Endodermal cell (in vitro differentiated cells): Measurements from ENCODE around the gene ALDH4A1. TPM values are rescaled to one million over a fixed set of nuclear protein-coding genes. Genes with fewer than 3 reads are reported as not detected.
A peak's percentile ranks its signal among the peaks of the same experiment; 100 is the strongest.

Source experiments
- DNase-seq: peaks from one replicate; pipeline ENCODE4 v3.0.0-alpha.2; 2017
- H3K27ac ChIP-seq: 2 replicates; pipeline ENCODE4 v1.5.1; 2013; ENCODE audit warnings: mild to moderate bottlenecking, low read depth, low read length, moderate library complexity
- H3K27me3 ChIP-seq: 2 replicates; pipeline ENCODE4 v1.6.1; 2013; ENCODE audit warnings: mild to moderate bottlenecking, low read length, moderate library complexity; ENCODE audit not compliant: insufficient read depth, control insufficient read depth, poor library complexity, severe bottlenecking
- H3K36me3 ChIP-seq: 2 replicates; pipeline ENCODE4 v1.7.0; 2013; ENCODE audit warnings: mild to moderate bottlenecking, low read length, moderate library complexity; ENCODE audit not compliant: control insufficient read depth, insufficient read depth
- H3K4me1 ChIP-seq: one replicate; pipeline ENCODE4 v1.7.0; 2013; ENCODE audit warnings: low read length; ENCODE audit not compliant: control insufficient read depth, insufficient read depth
- H3K4me3 ChIP-seq: 2 replicates; pipeline ENCODE4 v1.5.1; 2013; ENCODE audit warnings: mild to moderate bottlenecking, low read length, moderate library complexity
- H3K9ac ChIP-seq: 2 replicates; pipeline ENCODE4 v1.6.1; 2013; ENCODE audit warnings: mild to moderate bottlenecking, low read length, moderate library complexity; ENCODE audit not compliant: poor library complexity, severe bottlenecking; ENCODE audit errors: extremely low read depth
- H3K9me3 ChIP-seq: 2 replicates; pipeline ENCODE4 v1.6.1; 2013; ENCODE audit warnings: mild to moderate bottlenecking, low read length, moderate library complexity; ENCODE audit not compliant: control insufficient read depth
- H3K27ac Mint-ChIP-seq: 2 replicates; pipeline ENCODE4 v1.8.0; 2020; ENCODE audit warnings: mixed read lengths
- H3K27me3 Mint-ChIP-seq: 2 replicates; pipeline ENCODE4 v1.8.0; 2021; ENCODE audit warnings: mild to moderate bottlenecking, mixed read lengths; ENCODE audit not compliant: insufficient read depth
- H3K36me3 Mint-ChIP-seq: 2 replicates; pipeline ENCODE4 v1.8.0; 2020; ENCODE audit warnings: low read depth, mixed read lengths
- H3K4me1 Mint-ChIP-seq: 2 replicates; pipeline ENCODE4 v1.8.0; 2020; ENCODE audit warnings: mixed read lengths
- H3K4me3 Mint-ChIP-seq: 2 replicates; pipeline ENCODE4 v1.8.0; 2020; ENCODE audit warnings: mild to moderate bottlenecking, moderate library complexity, mixed read lengths
- H3K9me3 Mint-ChIP-seq: 2 replicates; pipeline ENCODE4 v1.8.0; 2020; ENCODE audit warnings: mild to moderate bottlenecking, mixed read lengths
- WGBS, 2 experiments: methylation state at CpG; one replicate each; pipeline versions ENCODE4 v1.1.5 to v1.1.7; 2013; ENCODE audit warnings: missing lambda C conversion rate in 2 of 2, mixed read lengths in 1 of 2; ENCODE audit not compliant: insufficient coverage in 1 of 2, insufficient read length in 1 of 2; 5-methylcytosine and 5-hydroxymethylcytosine counted together
- total RNA-seq, 2 donors: library from RNA; stranded (reverse); fragmentation: NEBNext Ultra II Directional in 1 of 2; extraction: Animal tissue kit (Norgen Biotek cat#: 25700) in 1 of 2; gene quantifications; 2 replicates in 1 of 2; 3 replicates in 1 of 2; pipeline ENCODE4 v1.2.1, GENCODE V29; 2021
- TF ChIP-seq, protein P1 (sequence below): fragments of 200-600 bp; sonication (generic); conservative IDR thresholded peaks from 2 replicates; pipeline ENCODE4 v1.5.0; 2021; ENCODE audit warnings: antibody characterized with exemption, mild to moderate bottlenecking

ALDH4A1 gene
- total RNA-seq, 2 donors from 2014 or later: 7.6 to 18.7 TPM

DNA sequence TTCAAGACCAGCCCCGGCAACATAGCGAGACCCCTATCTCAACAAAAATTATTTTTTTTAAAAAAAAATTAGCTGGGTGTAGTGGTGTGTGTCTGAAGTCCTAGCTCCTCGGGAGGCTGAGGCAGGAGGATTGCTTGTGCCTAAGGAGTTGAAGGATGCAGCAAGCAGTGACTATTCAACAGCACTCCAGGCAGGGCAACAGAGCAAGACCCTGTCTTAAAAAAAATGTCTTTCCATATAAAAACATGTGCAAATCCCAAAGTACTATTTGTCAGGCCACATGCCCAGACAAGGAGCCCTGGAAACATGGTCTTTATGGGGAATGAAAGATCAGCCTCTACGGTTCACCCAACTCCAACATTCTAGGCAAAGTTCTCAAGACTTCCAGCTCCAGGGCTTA is 40.8 kb upstream of the ALDH4A1 start:
- H3K36me3 ChIP-seq: no peaks in the 10 kb centered on the region
- H3K27ac ChIP-seq: peak overlapping the region; percentile 41
- no peaks in the 10 kb centered on the region for H3K36me3 Mint-ChIP-seq
- H3K4me1 Mint-ChIP-seq: peaks cover 27% of the 10 kb centered on the region
- no peaks in the 10 kb centered on the region for H3K27me3 ChIP-seq
- no peak for DNase-seq
- H3K9me3 Mint-ChIP-seq: no peaks in the 10 kb centered on the region
- peaks cover 14% of the 10 kb centered on the region for H3K4me1 ChIP-seq
- TF ChIP-seq, protein P1, sequence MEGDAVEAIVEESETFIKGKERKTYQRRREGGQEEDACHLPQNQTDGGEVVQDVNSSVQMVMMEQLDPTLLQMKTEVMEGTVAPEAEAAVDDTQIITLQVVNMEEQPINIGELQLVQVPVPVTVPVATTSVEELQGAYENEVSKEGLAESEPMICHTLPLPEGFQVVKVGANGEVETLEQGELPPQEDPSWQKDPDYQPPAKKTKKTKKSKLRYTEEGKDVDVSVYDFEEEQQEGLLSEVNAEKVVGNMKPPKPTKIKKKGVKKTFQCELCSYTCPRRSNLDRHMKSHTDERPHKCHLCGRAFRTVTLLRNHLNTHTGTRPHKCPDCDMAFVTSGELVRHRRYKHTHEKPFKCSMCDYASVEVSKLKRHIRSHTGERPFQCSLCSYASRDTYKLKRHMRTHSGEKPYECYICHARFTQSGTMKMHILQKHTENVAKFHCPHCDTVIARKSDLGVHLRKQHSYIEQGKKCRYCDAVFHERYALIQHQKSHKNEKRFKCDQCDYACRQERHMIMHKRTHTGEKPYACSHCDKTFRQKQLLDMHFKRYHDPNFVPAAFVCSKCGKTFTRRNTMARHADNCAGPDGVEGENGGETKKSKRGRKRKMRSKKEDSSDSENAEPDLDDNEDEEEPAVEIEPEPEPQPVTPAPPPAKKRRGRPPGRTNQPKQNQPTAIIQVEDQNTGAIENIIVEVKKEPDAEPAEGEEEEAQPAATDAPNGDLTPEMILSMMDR: no peak
- no peak overlapping the region for H3K9ac ChIP-seq
- H3K4me3 Mint-ChIP-seq: no peak overlapping the region
- H3K9me3 ChIP-seq: no peaks in the 10 kb centered on the region
- H3K27ac Mint-ChIP-seq: no peak overlapping the region
- H3K27me3 Mint-ChIP-seq: no peaks in the 10 kb centered on the region
- WGBS, 2 experiments: 83 to 96% methylated on average over 1 to 3 of the region's 4 CpGs
- no peak overlapping the region for H3K4me3 ChIP-seq

DNA sequence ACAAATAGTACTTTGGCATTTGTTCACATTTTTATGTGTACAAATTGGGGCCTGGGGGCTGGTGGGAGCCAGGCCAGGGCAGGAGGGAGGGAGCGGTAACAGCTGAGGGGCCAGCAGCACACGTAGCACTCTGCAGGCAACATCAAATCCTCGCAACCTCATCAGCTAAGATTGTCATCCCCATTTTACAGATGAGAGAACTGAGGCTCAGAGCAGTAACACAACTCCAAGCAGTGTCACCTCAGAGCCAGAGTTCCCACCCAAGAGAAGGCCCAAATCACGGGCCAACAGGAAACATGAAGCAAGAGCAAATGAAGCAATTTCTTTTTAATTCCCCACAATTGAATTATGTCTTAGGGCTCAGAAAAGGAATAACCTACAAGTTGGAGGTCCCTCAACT is 40.0 kb upstream of the ALDH4A1 start:
- Histone ChIP-seq H3K27ac (peak overlapping the region; percentile 87), H3K27me3 (no peaks in the 10 kb centered on the region), H3K4me1 (peaks cover 14% of the 10 kb centered on the region), H3K4me3 (no peak overlapping the region), H3K9me3 (no peaks in the 10 kb centered on the region), H3K9ac (no peak overlapping the region), H3K36me3 (no peaks in the 10 kb centered on the region)
- Mint-ChIP-seq H3K27me3 (no peaks in the 10 kb centered on the region), H3K36me3 (no peaks in the 10 kb centered on the region), H3K9me3 (no peaks in the 10 kb centered on the region), H3K27ac (peak overlapping the region; percentile 39), H3K4me3 (no peak overlapping the region), H3K4me1 (peaks cover 27% of the 10 kb centered on the region)
- 94% methylated on average over 4 of the region's 4 CpGs; no CpG with 5 or more reads in 1 of the 2 experiments for WGBS, 2 experiments
- TF ChIP-seq, protein P1: no peak
- no peak for DNase-seq

DNA sequence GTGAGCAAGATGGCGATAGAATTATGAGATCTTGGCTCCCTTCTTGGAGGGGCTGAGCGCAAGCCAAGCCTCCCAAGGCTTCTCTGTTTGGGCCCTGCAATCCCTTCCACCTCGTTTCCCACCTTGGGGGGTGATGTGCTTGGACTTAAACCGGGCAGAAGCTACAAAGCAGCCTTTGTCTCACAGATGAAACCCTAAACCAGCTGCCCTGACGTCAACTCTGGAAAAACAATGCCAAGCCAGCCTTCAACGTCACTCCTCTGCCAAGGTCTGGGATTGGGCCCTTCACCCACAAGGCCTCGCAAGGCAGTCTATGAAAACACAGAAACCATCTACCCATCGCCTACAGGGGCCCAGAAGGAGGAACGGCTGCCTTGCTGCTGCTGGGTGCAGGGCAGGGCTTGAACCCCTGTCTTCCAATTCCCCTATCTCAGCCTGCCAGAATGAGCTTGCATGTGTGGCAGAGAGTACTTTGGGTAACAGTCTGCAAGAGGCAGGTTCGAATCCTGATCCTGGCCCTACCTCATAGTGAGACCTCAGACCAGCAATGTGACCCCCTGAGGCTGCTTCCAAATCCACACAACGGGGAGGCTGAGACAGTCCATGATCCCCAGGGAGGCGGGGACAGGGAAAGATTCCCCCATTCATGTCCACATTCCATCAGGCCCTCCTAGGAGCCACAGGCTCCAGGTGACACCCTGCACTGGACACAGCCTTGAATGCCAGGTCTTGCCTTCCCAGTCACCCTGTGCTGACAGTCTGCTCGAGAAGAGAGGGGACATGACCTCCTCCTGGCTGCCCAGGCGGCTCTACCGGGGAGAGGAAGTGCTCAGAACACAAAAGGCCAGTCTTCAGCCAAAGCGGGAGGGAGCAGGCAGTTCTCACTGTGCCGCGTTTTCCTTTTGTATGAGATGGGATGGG is 39.1 kb upstream of the ALDH4A1 start:
- H3K27me3 Mint-ChIP-seq: no peaks in the 10 kb centered on the region
- 61 to 63% methylated on average over 10 to 18 of the region's 18 CpGs for whole genome bisulfite sequencing, 2 experiments
- H3K27ac ChIP-seq: peak overlapping the region; percentile 87

More for the DNA sequence above, 39.1 kb upstream of the ALDH4A1 start:
- no peak overlapping the region for H3K9ac ChIP-seq
- DNase-seq: peak; percentile 81
- no peak overlapping the region for H3K4me3 ChIP-seq
- no peaks in the 10 kb centered on the region for H3K9me3 ChIP-seq
- no peak overlapping the region for H3K4me3 Mint-ChIP-seq
- TF ChIP-seq, protein P1: no peak
- peak overlapping the region; percentile 67 for H3K27ac Mint-ChIP-seq
- H3K9me3 Mint-ChIP-seq: no peaks in the 10 kb centered on the region
- H3K27me3 ChIP-seq: no peaks in the 10 kb centered on the region
- peaks cover 32% of the 10 kb centered on the region for H3K4me1 Mint-ChIP-seq
- peaks cover 14% of the 10 kb centered on the region for H3K4me1 ChIP-seq
- H3K36me3 Mint-ChIP-seq: no peaks in the 10 kb centered on the region
- no peaks in the 10 kb centered on the region for H3K36me3 ChIP-seq
